Measurements from ENCODE around the gene DONSON. TPM values are rescaled to one million over a fixed set of nuclear protein-coding genes. Genes with fewer than 3 reads are reported as not detected.
A peak's percentile ranks its signal among the peaks of the same experiment; 100 is the strongest.

The DONSON gene
- total and polyA plus RNA-seq, 9 of the 15 experiments (the other 6 are each of a cell fraction or from before 2014, with no cell fraction given), result 26.7 to 124 (median 62.6) TPM

DNA sequence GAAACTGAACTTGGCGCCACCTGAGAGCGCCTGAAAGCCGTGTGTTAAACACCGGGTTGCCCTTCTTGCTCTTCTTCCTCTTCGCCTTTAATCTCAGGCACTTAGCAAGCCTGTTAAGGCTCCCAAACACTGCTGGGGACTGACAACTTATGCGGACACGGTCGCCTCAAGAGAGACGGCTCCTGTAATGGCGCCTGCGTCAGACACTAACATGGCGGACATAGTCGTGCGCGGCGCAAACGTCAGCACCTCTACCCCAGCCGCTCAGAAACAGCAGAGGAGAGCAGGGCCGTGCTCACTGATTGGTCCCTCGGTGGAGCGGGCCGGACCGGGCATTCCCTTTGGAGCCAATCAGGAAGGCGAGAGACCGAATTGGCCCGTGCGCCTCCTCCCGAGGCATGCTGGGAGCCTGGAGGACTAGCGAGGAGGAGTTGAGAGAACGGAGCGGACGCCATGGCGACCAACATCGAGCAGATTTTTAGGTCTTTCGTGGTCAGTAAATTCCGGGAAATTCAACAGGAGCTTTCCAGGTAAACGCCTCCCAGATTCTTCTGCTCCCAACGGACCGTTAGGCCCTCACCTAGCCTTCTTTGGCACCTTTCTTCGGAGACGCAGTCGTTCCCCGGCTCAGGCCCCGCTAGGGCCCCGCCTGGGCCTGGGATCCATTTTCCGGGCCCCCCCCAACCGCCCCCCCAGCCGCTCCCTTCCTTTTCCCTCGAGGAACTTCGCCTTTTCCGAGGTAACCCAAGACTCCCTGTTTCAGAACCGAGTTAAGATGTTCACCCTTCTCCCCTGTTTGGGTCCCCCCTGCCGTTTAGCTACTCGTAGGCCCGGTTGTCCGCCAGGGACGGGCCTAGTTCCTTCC is 45.6 kb downstream of the DONSON start, which contains the start of gene SON (continued):
- TF ChIP-seq PCBP1 (IDR thresholded peaks at IDR 0.05; ENCODE audit: low read depth, low read length, poor library complexity, severe bottlenecking), result no peak
- TF ChIP-seq HNRNPK (IDR thresholded peaks at IDR 0.05; ENCODE audit: low read depth, low read length, poor library complexity, severe bottlenecking), result no peak
- peak; percentile 90 for TF ChIP-seq ATF7 (IDR thresholded peaks at IDR 0.05)
- TF ChIP-seq NR2F6 (CRISPR knock-in tag; IDR thresholded peaks at IDR 0.05), result no peak
- no peak for TF ChIP-seq ZNF79 (CRISPR knock-in tag; IDR thresholded peaks at IDR 0.05; ENCODE audit: low read depth)
- TF ChIP-seq TCF3 (CRISPR knock-in tag; IDR thresholded peaks at IDR 0.05), result peak; percentile 19
- TF ChIP-seq, protein P1, sequence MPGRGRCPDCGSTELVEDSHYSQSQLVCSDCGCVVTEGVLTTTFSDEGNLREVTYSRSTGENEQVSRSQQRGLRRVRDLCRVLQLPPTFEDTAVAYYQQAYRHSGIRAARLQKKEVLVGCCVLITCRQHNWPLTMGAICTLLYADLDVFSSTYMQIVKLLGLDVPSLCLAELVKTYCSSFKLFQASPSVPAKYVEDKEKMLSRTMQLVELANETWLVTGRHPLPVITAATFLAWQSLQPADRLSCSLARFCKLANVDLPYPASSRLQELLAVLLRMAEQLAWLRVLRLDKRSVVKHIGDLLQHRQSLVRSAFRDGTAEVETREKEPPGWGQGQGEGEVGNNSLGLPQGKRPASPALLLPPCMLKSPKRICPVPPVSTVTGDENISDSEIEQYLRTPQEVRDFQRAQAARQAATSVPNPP (IDR thresholded peaks at IDR 0.05; ENCODE audit: borderline replicate concordance, insufficient read depth, insufficient read length), result no peak
- no peak for TF ChIP-seq FUS (optimal IDR thresholded peaks at IDR 0.05; ENCODE audit: low read depth, low read length)
- no peak for TF ChIP-seq U2AF2 (optimal IDR thresholded peaks at IDR 0.05; ENCODE audit: low read depth, low read length)
- TF ChIP-seq ZNF165 (CRISPR knock-in tag; IDR thresholded peaks at IDR 0.05; ENCODE audit: borderline replicate concordance), result no peak
- peak; percentile 82; the same call in 1 of the 2 replicates for TF ChIP-seq BACH1 (tag; IDR thresholded peaks at IDR 0.05)
- TF ChIP-seq RNF2 (IDR thresholded peaks at IDR 0.05), result peak; percentile 48
- TF ChIP-seq NBN (IDR thresholded peaks at IDR 0.05; ENCODE audit: low read depth), result 0 out of 2 replicates have a peak, but pooled peaks have one; percentile 76
- TF ChIP-seq CHCHD3 (CRISPR knock-in tag; IDR thresholded peaks at IDR 0.05), result no peak
- TF ChIP-seq, protein P2, sequence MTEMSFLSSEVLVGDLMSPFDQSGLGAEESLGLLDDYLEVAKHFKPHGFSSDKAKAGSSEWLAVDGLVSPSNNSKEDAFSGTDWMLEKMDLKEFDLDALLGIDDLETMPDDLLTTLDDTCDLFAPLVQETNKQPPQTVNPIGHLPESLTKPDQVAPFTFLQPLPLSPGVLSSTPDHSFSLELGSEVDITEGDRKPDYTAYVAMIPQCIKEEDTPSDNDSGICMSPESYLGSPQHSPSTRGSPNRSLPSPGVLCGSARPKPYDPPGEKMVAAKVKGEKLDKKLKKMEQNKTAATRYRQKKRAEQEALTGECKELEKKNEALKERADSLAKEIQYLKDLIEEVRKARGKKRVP (CRISPR knock-in tag; IDR thresholded peaks at IDR 0.05), result peak; percentile 15; the same call in 1 of the 2 replicates
- TF ChIP-seq CHD2 (IDR thresholded peaks at IDR 0.05; ENCODE audit: low read depth, low read length), result peak; percentile 55; the same call in 1 of the 2 replicates
- TF ChIP-seq TRIM28 (IDR thresholded peaks at IDR 0.05), result no peak; the same call in 1 of the 2 replicates
- TF ChIP-seq SMAD3 (CRISPR knock-in tag; conservative IDR thresholded peaks at IDR 0.05), result 0 out of 2 replicates have a peak, but pooled peaks have one; percentile 17
- peak; percentile 93 for TF ChIP-seq POLR2AphosphoS5 (IDR thresholded peaks at IDR 0.05; ENCODE audit: control insufficient read depth, insufficient read depth, low read depth, low read length)
- no peak for TF ChIP-seq NUFIP1 (IDR thresholded peaks at IDR 0.05; ENCODE audit: partially characterized antibody)
- TF ChIP-seq PCBP2 (IDR thresholded peaks at IDR 0.05; ENCODE audit: low read depth, low read length, poor library complexity, severe bottlenecking), result no peak
- TF ChIP-seq SOX6 (IDR thresholded peaks at IDR 0.05), result peak; percentile 58
- no peak for TF ChIP-seq SNAPC5 (CRISPR knock-in tag; IDR thresholded peaks at IDR 0.05)
- TF ChIP-seq ZNF449 (CRISPR knock-in tag; IDR thresholded peaks at IDR 0.05), result no peak
- TF ChIP-seq GATA2 (CRISPR knock-in tag; IDR thresholded peaks at IDR 0.05), result no peak
- peak; percentile 44 for TF ChIP-seq MAX (CRISPR knock-in tag; IDR thresholded peaks at IDR 0.05)
